Ecto neural progenitor cell (in vitro differentiated cells): ENCODE measurements around the gene KRTAP4-1.
"Not testable (repeated sequence)": the region's sequence is repeated elsewhere in the genome, so short reads cannot be mapped to it uniquely, and the experiment has no call there.

Source experiments
- DNase-seq: peaks from one replicate; pipeline ENCODE4 v3.0.0-alpha.2; 2018; ENCODE audit warnings: low spot score

Gene KRTAP4-1

DNA sequence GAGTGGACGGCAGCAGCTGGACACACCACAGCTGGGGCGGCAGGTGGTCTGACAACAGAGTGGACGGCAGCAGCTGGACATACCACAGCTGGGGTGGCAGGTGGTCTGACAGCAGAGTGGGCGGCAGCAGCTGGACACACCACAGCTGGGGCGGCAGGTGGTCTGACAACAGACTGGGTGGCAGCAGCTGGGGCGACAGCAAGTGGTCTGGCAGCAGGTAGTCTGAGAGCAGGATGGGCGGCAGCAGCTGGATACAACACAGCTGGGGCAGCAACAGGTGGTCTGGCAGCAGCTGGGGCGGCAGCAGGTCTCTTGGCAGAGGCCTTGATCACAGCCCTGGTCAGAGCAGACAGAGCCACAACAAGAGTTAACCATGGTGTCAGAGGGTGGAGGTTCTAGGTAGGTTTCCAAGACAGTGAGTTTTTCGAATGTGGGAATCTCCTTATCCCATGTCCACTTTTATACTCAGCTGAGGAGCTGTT is at the start of gene KRTAP4-1:
Gene KRTAP4-1, minus strand, starts transcription at position 432 of the 482 bp plus-strand sequence. Its CDS starts 57 bp downstream, at position 375.
- no peak for DNase-seq

DNA sequence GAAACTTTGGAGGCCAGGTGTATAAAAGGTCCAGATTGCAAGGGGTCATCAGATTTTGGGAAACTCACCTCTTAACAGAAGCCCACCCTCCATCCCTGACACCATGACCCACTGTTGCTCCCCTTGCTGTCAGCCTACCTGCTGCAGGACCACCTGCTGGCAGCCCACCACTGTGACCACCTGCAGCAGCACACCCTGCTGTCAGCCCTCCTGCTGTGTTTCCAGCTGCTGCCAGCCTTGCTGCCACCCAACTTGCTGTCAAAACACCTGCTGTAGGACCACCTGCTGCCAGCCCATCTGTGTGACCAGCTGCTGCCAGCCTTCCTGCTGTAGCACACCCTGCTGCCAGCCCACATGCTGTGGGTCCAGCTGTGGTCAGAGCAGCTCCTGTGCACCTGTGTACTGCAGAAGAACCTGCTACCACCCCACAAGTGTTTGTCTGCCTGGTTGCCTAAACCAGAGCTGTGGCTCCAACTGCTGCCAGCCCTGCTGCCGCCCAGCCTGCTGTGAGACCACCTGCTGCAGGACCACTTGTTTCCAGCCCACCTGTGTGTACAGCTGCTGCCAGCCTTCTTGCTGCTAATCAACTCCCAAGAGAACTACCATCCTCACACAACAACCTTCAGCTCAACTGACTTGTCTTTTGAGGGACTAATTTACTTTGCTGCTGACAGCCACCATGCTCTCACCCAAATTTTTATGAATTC is 47.8 kb upstream of the KRTAP4-1 start, which contains the start of gene KRTAP9-3:
Gene KRTAP9-3, plus strand, starts transcription at position 51 of the 707 bp plus-strand sequence. Its CDS starts 53 bp downstream, at position 104.
- not testable (repeated sequence) for DNase-seq

DNA sequence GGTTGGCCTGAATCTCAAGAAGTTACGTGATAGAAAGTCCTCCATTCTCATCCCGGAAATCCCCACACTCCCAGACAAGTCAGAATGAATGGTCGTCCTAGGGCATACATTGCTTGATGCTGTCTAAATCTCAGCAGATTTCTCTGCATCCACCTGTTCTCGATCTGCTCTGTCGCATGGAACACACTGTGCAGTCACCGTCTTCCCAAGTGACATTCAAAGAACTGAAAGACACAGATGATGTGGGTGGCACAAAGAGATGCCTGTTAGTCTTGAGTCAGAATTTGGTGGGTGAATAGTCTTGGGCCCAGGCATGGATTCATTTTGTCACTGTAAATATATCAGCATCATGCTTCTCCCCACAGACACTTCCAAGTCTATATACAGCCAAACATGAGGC is 47.0 kb upstream of the KRTAP4-1 start:
- DNase-seq = no peak

DNA sequence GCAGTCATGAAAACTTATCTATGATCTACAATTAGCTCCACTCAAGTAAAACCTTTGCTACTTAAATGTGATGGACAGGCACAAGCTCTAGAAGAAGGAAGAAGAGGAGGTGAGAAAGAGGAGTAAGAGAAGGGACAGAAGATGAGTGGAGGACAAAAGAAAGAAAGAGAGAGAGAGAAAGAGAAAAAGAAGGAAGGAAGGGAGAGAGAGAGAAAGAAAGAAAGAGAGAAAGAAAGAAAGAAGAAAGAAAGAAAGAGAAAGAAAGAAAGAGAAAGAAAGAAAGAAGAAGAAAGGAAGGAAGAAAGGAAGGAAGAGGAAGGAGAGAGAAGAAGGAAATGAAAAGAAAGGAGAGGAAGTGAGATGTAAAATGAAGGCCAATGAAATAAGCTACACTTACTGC is 45.4 kb upstream of the KRTAP4-1 start:
- no peak for DNase-seq

DNA sequence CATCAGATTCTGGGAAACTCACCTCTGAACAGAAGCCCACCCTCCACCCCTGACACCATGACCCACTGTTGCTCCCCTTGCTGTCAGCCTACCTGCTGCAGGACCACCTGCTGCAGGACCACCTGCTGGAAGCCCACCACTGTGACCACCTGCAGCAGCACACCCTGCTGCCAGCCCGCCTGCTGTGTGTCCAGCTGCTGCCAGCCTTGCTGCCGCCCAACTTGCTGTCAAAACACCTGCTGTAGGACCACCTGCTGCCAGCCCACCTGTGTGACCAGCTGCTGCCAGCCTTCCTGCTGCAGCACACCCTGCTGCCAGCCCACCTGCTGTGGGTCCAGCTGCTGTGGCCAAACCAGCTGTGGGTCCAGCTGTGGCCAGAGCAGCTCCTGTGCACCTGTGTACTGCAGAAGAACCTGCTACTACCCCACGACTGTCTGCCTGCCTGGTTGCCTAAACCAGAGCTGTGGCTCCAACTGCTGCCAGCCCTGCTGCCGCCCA is 41.9 kb upstream of the KRTAP4-1 start, which contains the start of gene KRTAP9-2:
Gene KRTAP9-2, plus strand, starts transcription at position 51 of the 498 bp plus-strand sequence. Its CDS starts 7 bp downstream, at position 58.
- not testable (repeated sequence) for DNase-seq

DNA sequence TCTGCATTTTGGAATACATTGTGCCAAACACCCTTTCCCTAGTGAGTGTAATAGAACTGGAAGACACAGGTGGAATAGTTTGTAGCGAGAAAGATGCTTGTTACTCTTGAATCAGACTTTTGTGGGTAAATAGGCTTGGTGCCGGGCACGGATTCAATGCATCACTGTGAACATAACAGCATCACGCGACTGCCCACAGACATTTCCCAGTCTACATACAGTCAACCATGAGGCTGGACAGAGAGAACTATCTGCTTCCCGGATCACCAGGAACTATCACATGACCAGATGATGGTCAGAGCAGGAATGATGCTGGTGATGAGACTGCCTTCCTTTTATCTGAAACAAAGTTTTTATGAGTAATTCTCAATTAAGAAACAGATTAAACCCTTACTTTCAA is 41.3 kb upstream of the KRTAP4-1 start:
- no peak for DNase-seq

DNA sequence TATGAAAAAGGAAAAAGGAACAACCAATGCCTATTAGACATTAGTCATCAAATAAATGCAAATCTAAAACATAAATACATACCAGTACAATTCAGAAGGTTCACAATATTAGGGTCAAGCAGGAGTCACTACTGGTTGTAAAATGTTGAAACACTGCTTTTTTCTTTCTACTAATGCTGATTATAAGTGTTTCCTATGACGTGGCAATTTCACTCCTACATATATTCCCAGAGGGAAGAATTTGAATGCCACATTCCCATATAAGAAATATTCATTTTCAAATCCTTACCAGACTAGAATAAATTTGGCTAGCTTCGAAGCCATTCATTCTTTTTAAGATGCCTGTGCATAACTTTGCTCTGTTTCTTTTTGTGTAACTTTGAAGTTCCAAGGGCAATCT is 39.1 kb upstream of the KRTAP4-1 start:
- no peak for DNase-seq

DNA sequence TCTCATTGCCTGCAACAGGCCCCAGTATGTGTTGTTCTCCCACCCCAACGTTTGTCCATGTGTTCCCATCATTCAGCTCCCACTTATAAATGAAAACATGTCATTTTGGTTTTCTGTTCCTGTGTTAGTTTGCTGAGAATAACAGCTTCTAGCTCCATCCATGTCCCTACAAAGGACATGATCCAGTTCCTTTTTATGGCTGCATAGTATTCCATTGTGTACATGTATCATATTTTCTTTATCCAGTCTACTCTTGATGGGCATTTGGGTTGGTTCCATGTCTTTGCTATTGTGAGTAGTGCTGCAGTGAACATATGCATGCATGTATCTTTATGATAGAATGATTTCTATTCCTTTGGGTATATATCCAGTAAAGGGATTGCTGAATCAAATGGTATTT is 31.0 kb upstream of the KRTAP4-1 start:
- DNase-seq = no peak

DNA sequence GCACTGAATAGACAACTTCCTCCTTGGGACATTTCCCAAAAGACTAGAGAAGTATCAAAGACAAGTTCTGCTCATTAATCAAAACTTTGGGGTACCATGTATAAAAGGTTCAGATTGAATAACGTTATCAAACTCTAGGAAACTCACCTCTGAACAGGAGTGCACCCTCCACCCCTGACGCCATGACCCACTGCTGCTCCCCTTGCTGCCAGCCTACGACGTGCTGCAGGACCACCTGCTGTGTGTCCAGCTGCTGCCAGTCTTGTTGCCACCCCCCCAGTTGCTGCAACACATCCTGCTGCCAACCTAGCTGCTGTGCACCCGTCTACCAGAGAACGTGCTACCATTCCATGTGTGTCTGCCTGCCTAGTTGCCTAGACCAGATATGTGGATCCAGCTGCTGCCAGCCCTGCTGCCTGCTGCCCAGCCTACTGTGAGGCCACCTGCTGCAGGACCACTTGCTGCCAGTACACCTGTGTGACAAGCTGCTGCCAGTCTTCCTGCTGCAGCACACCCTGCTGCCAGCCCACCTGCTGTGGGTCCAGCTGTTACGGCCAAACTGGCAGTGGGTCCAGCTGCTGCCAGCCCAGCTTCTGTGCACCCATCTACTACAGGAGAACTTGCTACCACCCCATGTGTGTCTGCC is 27.9 kb upstream of the KRTAP4-1 start:
- no peak for DNase-seq

DNA sequence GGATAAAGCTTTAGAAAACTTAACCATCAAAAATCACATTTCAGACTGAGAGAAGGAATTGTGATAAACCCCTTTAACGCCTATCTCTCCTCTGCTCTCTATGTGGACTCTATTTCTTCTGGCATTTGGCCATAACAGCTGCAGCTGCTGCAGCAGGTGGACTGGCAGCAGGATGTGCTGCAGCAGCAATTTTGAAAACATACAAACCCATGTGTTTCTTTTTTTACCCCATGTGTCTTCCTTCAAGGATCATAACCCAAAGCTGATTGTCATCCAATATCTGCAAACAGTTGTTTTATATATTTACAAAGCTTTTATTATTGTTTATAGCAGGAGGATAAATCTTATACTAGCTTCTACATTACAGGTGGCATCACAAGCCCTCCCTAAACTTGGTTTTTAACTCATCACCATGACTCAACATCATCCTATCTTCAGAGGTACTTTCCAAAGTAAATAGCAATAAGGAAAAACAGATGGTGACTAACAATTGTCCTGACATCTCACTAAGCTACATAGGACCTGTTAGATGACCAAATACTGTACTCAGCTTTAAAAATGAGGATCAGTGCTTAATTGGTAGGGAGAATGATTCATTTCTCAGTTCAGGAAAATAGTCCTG is 27.2 kb upstream of the KRTAP4-1 start:
- no peak for DNase-seq

DNA sequence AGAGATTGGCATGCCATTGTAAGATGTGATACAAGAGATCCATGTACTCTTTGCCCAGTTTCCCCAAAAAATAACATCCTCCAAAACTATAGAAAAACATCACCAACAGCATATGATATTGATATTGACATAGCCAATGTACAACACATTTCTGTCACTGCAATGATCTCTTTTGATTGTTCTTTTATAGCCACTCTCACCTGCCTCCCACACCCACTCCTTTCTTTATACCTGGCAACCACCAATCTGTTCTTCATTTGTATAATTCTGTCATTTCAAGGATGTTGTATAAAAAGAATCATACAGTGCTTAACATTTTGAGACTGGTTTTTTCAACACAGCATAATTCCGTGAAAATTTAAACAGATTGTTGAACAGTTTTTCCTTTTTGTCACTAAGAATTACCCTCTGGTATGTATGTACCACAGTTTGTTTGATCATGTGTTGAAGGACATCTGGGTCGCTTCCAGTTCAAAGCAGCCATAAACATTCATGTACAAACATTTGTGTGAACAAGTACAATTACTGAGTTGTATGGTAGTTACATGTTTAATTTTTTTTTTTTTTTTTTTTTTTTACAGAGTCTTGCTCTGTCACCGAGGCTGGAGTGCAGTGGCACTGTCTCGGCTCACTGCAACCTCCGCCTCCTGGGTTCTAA is 14.8 kb upstream of the KRTAP4-1 start:
- no peak for DNase-seq

DNA sequence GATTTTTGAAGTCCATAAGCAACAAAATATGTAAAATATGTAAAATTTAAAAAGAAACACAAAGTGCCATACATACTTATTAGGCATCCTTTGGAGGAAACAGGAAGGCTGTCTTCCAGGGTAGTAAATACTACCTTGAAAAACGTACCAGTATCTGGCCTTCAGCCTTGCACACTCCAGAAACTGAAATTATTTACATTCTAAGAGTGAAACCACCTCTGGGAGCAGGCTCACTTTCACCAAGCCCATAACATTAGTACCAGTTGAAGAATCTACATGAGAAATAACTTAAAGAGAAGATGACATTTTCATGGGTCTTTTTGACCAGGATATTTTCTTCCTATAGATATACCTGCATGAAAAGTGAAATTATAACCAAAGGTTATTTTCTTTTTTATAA is 11.4 kb upstream of the KRTAP4-1 start:
- no peak for DNase-seq

DNA sequence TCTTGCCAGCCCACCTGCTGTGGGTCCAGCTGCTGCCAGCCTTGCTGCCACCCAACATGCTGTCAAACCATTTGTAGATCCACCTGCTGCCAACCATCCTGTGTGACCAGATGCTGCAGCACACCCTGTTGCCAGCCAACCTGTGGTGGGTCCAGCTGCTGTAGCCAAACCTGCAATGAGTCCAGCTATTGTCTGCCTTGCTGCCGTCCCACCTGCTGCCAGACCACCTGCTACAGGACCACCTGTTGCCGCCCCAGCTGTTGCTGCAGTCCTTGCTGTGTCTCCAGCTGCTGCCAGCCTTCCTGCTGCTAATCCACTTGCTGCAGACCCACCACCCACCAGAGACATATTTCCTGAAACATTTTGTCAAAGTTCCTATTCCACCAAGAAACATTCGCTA is 5.6 kb upstream of the KRTAP4-1 start:
- DNase-seq = no peak

DNA sequence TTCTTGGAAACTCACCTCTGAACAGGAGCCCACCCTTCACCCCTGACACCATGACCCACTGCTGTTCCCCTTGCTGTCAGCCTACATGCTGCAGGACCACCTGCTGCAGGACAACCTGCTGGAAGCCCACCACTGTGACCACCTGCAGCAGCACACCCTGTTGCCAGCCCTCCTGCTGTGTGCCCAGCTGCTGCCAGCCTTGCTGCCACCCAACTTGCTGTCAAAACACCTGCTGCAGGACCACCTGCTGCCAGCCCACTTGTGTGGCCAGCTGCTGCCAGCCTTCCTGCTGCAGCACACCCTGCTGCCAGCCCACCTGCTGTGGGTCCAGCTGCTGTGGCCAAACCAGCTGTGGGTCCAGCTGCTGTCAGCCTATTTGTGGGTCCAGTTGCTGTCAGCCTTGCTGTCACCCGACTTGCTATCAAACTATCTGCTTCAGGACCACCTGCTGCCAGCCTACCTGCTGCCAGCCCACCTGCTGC is 5.2 kb upstream of the KRTAP4-1 start, which contains the start of gene KRTAP9-1:
Gene KRTAP9-1, plus strand, starts transcription at position 51 of the 482 bp plus-strand sequence. Its CDS starts 0 bp downstream, at position 51.
- not testable (repeated sequence) for DNase-seq

DNA sequence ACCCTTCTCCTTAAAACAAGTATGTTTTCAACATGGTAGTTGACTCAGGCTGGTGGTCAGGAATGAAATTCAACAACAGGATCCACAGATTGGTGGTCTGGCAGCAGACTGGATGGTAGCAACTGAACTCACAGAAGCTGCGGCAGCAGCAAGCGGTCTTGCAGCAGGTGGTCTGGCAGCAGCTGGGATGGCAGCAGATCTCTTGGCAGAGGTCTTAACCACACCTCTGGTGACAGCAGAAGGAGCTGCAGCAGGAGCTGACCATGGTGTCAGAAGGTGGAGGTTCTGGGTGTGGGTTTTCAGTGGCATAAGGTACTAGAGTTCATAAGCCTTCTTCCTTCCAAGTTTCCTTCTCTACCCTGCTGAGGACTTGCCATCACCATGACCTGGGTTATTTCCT is 2.2 kb upstream of the KRTAP4-1 start:
- no peak for DNase-seq

DNA sequence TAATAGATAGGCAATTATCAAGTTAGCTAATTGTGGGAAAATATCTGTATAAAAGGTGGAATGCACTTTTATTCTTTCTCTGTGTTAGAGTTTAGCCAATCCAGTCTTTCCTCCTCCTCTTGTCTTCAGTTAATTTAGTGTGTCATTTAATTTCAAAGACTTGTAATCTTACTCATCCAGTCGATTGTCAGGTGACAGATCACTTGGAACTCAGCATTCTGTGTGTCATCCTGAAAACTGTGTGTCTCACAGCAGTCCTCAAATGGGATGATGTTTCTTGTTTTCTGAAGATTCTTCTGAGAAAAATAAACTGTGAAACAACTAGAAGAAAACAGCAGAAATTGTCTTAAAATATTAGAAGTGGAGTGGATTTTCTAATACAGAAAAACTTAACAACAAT is 290 bp upstream of the KRTAP4-1 start:
- DNase-seq = no peak

DNA sequence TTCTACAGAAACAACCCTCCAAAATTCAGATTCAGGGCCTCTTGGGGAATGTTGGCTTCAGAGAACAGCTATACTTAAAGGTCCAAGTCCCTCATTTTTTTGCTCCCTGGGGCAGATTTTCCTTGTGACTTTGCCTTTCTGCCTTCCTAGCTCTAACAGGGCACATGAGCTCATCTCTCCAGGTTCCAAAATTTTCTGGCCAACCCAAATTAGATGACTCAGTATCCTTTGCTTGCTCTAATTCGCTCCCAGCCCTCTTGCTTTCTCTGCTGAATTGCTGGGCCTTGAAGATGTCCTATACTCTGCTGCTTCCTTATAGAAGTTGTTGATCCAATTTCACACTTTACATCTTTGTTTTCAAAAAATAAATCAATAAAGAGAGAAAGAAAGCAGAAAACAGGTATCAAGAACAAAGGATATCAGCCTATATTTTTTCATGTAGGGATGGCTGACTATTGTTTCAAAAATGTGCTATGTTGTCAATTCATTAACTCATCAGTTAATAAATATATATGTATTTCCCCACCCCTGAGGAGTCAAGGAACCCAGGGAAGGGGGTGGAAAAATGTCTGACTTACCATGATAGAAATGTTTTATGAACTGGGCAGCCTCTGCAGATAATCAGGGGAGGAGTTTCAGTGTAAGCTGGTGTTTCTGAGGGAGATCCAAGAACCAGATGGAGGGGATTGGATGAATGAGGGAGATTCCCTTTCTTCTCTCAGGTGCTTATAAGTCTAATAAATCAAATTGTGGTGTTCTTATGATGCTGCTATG is 5.7 kb downstream of the KRTAP4-1 start:
- no peak for DNase-seq

DNA sequence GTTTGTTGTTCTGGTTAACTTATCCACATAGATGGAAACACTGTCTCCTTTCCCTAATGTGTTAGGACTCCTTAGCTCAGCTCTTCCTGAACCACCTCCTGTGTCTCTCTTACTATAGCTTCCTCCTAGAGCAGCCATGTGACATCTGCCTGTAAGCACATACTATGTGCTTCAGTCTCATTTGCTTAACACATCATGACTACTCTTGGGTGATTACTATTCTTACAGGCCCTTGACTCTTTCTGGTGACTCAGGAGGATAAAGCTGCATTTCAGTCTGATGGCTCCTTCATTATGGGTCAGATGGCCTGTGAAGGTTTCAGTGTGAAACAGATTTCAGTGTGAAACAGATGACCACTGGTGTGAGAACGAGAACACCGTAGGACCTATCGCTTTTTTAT is 6.4 kb downstream of the KRTAP4-1 start:
- no peak for DNase-seq

DNA sequence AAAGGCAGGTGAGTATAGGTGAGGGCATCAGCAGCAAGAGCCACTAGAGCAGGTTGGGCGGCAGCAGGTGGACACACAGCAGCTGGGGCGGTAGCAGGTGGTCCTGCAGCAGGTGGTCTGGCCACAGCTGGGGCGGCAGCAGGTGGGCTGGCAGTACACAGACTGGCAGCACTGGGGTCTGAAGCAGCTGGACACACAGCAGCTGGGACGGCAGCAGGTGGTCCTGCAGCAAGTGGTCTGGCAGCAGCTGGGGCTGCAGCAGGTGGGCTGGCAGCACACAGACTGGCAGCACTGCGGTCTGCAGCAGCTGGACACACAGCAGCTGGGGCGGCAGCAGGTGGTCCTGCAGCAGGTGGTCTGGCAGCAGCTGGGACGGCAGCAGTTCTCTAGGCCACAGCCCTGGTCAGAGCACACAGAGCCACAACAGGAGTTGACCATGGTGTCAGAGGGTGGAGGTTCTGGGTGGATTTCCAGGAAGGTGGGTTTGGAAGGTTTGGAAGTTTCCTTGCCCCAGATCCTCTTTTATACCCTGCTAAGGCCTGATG is 6.9 kb downstream of the KRTAP4-1 start, which contains the start of gene KRTAP4-2:
Gene KRTAP4-2, minus strand, starts transcription at position 495 of the 545 bp plus-strand sequence. Its CDS starts 57 bp downstream, at position 438.
- no peak for DNase-seq

DNA sequence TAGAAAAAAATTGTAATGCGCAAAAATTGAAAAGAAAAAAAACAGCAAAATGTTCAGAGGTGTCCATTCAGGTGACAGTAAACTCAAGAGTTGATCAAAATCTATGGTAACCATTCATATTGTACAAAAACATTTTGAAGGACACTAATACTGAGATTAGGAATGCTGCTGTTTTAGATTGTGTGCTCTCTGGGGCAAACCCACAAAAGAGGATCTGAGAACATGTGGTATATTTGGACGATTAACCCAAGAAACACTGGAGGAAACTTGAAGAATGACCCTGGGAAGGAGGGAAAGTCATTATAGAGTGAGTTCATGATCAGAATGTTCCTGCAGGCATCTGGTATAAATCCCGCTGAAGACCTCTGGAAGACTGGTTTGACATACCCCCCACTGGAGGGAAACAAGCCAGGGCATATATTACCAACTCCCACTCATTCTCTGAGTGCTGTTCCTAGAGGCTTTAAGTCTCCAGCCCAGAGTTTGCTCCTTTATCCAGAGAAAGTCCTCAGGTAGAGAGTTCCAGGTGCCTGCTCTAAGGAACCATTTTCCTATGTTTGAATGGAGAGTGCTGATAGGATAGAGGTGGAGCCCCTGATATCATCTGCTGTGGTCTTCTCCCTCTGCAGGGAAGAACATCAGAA is 7.8 kb downstream of the KRTAP4-1 start:
- no peak for DNase-seq
